LNCAP (cell line): ENCODE results near the gene TP73.

Source experiments
- TF ChIP-seq, protein P1 (sequence below): fragments of 450-650 bp; IDR thresholded peaks from 2 replicates; pipeline ENCODE4 v1.5.1; 2017; ENCODE audit warnings: mild to moderate bottlenecking

TP73 gene

GRCh38 chr1:3731583-3732433 is 79.5 kb downstream of the TP73 start:
- TF ChIP-seq, protein P1, sequence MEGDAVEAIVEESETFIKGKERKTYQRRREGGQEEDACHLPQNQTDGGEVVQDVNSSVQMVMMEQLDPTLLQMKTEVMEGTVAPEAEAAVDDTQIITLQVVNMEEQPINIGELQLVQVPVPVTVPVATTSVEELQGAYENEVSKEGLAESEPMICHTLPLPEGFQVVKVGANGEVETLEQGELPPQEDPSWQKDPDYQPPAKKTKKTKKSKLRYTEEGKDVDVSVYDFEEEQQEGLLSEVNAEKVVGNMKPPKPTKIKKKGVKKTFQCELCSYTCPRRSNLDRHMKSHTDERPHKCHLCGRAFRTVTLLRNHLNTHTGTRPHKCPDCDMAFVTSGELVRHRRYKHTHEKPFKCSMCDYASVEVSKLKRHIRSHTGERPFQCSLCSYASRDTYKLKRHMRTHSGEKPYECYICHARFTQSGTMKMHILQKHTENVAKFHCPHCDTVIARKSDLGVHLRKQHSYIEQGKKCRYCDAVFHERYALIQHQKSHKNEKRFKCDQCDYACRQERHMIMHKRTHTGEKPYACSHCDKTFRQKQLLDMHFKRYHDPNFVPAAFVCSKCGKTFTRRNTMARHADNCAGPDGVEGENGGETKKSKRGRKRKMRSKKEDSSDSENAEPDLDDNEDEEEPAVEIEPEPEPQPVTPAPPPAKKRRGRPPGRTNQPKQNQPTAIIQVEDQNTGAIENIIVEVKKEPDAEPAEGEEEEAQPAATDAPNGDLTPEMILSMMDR = no peak

DNA sequence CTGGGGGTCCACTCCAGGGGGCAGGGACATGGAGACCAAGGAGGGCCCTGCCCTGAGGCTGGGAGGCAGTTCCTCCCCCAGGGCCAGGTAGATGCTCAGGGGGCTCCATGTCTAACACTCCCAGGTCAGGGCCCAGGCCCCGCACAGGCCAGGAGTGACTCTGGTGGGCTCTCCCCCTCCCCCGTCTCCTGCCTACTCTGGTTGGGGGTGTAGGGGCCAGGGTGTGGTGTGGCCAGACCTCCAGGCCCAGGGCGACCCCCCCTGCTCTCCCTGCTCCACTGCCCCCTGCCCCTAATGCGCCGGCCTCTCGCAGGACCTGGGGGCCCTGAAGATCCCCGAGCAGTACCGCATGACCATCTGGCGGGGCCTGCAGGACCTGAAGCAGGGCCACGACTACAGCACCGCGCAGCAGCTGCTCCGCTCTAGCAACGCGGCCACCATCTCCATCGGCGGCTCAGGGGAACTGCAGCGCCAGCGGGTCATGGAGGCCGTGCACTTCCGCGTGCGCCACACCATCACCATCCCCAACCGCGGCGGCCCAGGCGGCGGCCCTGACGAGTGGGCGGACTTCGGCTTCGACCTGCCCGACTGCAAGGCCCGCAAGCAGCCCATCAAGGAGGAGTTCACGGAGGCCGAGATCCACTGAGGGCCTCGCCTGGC is 80.2 kb downstream of the TP73 start:
- TF ChIP-seq, protein P1 = no peak

DNA sequence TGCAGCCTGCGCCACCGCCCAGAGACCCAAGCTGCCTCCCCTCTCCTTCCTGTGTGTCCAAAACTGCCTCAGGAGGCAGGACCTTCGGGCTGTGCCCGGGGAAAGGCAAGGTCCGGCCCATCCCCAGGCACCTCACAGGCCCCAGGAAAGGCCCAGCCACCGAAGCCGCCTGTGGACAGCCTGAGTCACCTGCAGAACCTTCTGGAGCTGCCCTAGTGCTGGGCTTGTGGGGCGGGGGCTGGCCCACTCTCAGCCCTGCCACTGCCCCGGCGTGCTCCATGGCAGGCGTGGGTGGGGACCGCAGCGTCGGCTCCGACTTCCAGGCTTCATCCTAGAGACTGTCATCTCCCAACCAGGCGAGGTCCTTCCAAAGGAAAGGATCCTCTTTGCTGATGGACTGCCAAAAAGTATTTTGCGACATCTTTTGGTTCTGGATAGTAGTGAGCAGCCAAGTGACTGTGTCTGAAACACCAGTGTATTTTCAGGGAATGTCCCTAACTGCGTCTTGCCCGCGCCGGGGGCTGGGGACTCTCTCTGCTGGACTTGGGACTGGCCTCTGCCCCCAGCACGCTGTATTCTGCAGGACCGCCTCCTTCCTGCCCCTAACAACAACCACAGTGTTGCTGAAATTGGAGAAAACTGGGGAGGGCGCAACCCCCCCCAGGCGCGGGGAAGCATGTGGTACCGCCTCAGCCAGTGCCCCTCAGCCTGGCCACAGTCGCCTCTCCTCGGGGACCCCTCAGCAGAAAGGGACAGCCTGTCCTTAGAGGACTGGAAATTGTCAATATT is 81.0 kb downstream of the TP73 start:
- TF ChIP-seq, protein P1 = no peak

GRCh38 chr1:3733883-3734589 is 81.7 kb downstream of the TP73 start:
- TF ChIP-seq, protein P1 = no peak

DNA sequence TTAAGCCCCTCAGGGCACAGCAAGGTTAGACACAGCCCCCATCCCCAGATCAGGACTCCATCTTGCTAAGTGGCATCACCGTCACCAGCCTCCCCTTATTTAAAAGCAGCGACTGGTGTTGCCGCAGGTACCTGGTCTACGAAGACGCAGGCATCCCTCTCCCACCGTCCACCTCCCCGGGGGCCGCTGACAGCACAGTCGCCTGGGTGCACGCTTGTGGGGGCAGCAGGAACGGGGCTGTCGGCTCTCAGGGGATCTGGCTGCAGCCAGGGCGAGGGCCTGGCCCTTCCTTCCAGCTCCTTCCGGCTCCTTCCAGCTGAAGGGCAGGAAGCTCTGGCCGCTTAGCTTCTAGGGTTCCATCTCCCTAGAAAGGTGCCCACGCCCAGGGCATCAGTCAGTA is 82.3 kb downstream of the TP73 start:
- TF ChIP-seq, protein P1 = no peak

DNA sequence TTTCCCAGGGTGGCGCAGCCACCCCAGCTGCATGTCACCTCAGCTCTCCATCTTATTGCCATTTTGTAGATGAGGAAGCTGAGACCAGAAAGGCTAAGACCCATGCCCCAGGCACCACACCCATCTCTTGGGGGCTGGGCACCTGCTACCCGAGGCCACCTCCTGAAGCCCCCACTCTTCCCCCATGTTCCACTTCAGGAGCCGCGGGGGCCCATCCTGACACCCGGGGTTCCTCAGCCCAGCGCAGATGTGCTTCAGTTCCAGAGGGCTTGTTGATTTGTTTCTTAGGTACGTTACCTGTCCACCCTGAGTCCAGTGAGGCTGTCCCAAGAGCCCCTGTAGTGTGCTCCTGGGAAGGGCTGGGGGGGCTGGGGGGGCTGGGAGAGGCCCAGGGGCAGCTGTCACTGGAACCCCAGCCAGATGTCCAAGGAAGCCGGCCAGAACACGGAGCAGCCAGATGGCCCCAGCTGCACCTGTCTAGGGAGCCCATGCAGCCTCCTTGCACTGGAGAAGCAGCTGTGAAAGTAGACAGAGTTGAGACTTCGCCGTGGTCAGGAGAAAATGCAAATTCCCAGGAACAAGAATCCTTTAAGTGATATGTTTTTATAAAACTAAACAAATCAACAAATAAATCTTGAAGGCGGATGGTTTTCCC is 82.8 kb downstream of the TP73 start:
- TF ChIP-seq, protein P1 = no peak

GRCh38 chr1:3735688-3736087 is 83.4 kb downstream of the TP73 start:
- TF ChIP-seq, protein P1 = no peak
